PFSK-1 (cell line): ENCODE results near the gene PKP1.

Source experiments
- FOXP2 ChIP-seq: optimal IDR thresholded peaks from 2 replicates; pipeline ENCODE3; 2011; ENCODE audit warnings: borderline replicate concordance, control low read depth, inconsistent platforms; ENCODE audit not compliant: insufficient read depth; ENCODE audit errors: extremely low read length, extremely low read depth
- POLR2AphosphoS5 ChIP-seq: IDR thresholded peaks from 2 replicates; pipeline ENCODE4 v1.6.1; 2012; ENCODE audit warnings: low read depth, mild to moderate bottlenecking, control low read depth, low read length, moderate library complexity
- SIN3A ChIP-seq: IDR thresholded peaks from 2 replicates; pipeline ENCODE4 v1.6.1; 2012; ENCODE audit warnings: mild to moderate bottlenecking, low read length, moderate library complexity, borderline replicate concordance; ENCODE audit not compliant: insufficient read depth
- TAF1 ChIP-seq: IDR thresholded peaks from 2 replicates; pipeline ENCODE4 v1.6.1; 2012; ENCODE audit warnings: low read length, control low read depth, borderline replicate concordance; ENCODE audit not compliant: insufficient read depth
- TF ChIP-seq, protein P1 (sequence below), 2 experiments: IDR thresholded peaks; 2 replicates each; pipeline versions ENCODE4 v1.6.1 to v1.8.0; 2011 to 2012; ENCODE audit warnings: low read depth in 2 of 2, low read length in 2 of 2, control low read depth in 1 of 2, inconsistent platforms in 1 of 2, mild to moderate bottlenecking in 1 of 2, moderate library complexity in 1 of 2; ENCODE audit not compliant: insufficient read depth in 1 of 2

The PKP1 gene

DNA sequence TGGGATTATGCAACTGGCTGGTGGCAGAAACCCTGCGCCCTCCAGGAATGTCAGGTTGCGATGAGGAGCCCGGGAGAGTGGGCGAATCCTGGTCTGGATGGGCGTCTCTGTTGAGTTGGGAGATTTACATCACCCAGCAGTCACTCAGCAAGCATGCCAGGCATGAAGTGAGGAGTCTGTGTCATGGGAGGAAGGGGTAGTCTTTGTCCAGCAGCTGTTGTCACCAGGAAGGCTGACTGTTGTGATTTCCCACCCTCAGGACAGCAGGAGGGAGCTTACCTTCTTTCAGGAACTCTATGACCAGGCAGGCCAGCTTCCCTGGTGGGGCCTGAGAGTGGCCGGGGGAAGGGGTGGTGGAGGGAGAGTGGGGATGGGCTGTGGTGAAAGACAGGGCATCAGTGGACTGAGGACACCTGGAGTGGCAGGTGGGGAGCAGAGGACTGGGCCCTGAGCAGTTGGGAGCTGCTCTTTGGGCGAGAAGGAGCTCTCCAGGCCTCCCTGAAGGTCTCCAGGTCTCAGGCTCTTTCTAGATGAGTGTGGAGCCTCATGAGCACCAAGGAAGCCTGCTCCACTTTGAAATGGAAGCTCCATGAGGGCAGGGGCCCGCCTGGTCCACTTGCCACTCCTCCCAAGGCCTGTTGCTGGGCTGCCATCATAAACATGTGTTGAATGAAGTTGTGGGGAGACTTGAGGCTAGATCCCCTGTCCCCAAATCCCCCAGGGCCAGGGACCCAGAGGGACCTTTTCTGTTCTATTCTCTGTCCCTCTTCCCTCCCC is 21.3 kb upstream of the PKP1 start:
- TF ChIP-seq SIN3A, result no peak
- TF ChIP-seq, protein P1, sequence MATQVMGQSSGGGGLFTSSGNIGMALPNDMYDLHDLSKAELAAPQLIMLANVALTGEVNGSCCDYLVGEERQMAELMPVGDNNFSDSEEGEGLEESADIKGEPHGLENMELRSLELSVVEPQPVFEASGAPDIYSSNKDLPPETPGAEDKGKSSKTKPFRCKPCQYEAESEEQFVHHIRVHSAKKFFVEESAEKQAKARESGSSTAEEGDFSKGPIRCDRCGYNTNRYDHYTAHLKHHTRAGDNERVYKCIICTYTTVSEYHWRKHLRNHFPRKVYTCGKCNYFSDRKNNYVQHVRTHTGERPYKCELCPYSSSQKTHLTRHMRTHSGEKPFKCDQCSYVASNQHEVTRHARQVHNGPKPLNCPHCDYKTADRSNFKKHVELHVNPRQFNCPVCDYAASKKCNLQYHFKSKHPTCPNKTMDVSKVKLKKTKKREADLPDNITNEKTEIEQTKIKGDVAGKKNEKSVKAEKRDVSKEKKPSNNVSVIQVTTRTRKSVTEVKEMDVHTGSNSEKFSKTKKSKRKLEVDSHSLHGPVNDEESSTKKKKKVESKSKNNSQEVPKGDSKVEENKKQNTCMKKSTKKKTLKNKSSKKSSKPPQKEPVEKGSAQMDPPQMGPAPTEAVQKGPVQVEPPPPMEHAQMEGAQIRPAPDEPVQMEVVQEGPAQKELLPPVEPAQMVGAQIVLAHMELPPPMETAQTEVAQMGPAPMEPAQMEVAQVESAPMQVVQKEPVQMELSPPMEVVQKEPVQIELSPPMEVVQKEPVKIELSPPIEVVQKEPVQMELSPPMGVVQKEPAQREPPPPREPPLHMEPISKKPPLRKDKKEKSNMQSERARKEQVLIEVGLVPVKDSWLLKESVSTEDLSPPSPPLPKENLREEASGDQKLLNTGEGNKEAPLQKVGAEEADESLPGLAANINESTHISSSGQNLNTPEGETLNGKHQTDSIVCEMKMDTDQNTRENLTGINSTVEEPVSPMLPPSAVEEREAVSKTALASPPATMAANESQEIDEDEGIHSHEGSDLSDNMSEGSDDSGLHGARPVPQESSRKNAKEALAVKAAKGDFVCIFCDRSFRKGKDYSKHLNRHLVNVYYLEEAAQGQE (IDR thresholded peaks at IDR 0.05; ENCODE audit: insufficient read depth in 1 of 2, low read depth in 2 of 2, low read length in 2 of 2), result no peak
- no peak for TF ChIP-seq FOXP2
- TF ChIP-seq TAF1, result no peak
- no peak for TF ChIP-seq POLR2AphosphoS5

- no peak for TF ChIP-seq TAF1
- TF ChIP-seq SIN3A, result no peak
- no peak for TF ChIP-seq FOXP2
- TF ChIP-seq, protein P1 (IDR thresholded peaks at IDR 0.05; ENCODE audit: insufficient read depth in 1 of 2, low read depth in 2 of 2, low read length in 2 of 2), result no peak
These were observed 20.2 kb upstream of the PKP1 start for GRCh38 chr1:201262963-201263608.

- TF ChIP-seq FOXP2 (no peak), POLR2AphosphoS5 (no peak), TAF1 (no peak), SIN3A (no peak)
- TF ChIP-seq, protein P1 (IDR thresholded peaks at IDR 0.05; ENCODE audit: insufficient read depth in 1 of 2, low read depth in 2 of 2, low read length in 2 of 2), result no peak
These were observed 19.2 kb upstream of the PKP1 start for GRCh38 chr1:201264072-201264471.

DNA sequence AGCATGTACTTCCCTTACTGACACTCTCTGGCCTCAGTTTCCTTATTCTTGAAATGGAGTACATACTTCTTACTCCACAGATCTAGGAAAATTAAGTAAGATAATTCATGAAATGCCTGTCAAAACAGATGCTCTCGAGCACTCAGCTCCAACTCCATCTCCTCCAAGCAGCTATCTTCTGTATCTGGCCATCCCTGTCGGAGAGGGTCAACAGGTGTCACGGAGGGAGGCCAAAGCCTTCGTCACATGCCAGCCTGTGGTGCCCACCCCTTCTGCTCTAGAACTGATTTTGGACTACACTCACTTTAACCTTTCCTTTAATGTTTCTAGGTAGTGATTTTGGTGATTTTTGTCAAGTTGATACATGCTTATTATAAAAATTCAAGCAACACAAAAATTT is 18.8 kb upstream of the PKP1 start:
- TF ChIP-seq, protein P1 (IDR thresholded peaks at IDR 0.05; ENCODE audit: insufficient read depth in 1 of 2, low read depth in 2 of 2, low read length in 2 of 2), result no peak
- no peak for TF ChIP-seq SIN3A
- TF ChIP-seq FOXP2, result no peak
- TF ChIP-seq POLR2AphosphoS5, result no peak
- no peak for TF ChIP-seq TAF1
